Stimulated activated CD4-positive, alpha-beta T cell treated with anti-CD3 and anti-CD28 coated beads, Interleukin-1b, Interleukin-23, amount 100 ng/mL, for 48 hours (primary cell): ENCODE data around the gene TNRC18.
"Not testable (repeated sequence)": the region's sequence is repeated elsewhere in the genome, so short reads cannot be mapped to it uniquely, and the experiment has no call there.

Experiments used
- DNase-seq: peaks from one replicate; pipeline ENCODE4 v3.0.0-alpha.2; 2020

TNRC18 gene

GRCh38 chr7:5423306-5423975, at the start of gene TNRC18:
Gene TNRC18 (minus strand): TSS chr7:5423834. CDS start chr7:5421246, 2,588 bp downstream.
- DNase-seq: no peak

GRCh38 chr7:5472432-5473315, 49.0 kb upstream of the TNRC18 start:
- no peak for DNase-seq

GRCh38 chr7:5471623-5472022, 48.0 kb upstream of the TNRC18 start:
- not testable (repeated sequence) for DNase-seq

GRCh38 chr7:5470816-5471215, 47.2 kb upstream of the TNRC18 start:
- DNase-seq: no peak

- no peak for DNase-seq
Observed at GRCh38 chr7:5470167-5470532, 46.5 kb upstream of the TNRC18 start.

- no peak for DNase-seq
Observed at GRCh38 chr7:5469375-5470166, 45.9 kb upstream of the TNRC18 start.

- no peak for DNase-seq
Observed at GRCh38 chr7:5467645-5468044, 44.0 kb upstream of the TNRC18 start.

GRCh38 chr7:5466551-5466950, 42.9 kb upstream of the TNRC18 start:
- DNase-seq: no peak

- no peak for DNase-seq
Observed at GRCh38 chr7:5463031-5463430, 39.4 kb upstream of the TNRC18 start.

GRCh38 chr7:5462216-5462615, 38.6 kb upstream of the TNRC18 start:
- no peak for DNase-seq

- DNase-seq: no peak
Observed at GRCh38 chr7:5458921-5459480, 35.4 kb upstream of the TNRC18 start.

- no peak for DNase-seq
Observed at GRCh38 chr7:5457245-5457735, 33.7 kb upstream of the TNRC18 start.

- no peak for DNase-seq
Observed at GRCh38 chr7:5456409-5456808, 32.8 kb upstream of the TNRC18 start.

GRCh38 chr7:5455581-5456219, 32.1 kb upstream of the TNRC18 start:
- no peak for DNase-seq

- DNase-seq: no peak
Observed at GRCh38 chr7:5455175-5455574, 31.5 kb upstream of the TNRC18 start.

- DNase-seq: no peak
Observed at GRCh38 chr7:5454485-5454884, 30.9 kb upstream of the TNRC18 start.

- no peak for DNase-seq
Observed at GRCh38 chr7:5453566-5454075, 30.0 kb upstream of the TNRC18 start.

GRCh38 chr7:5452937-5453540, 29.4 kb upstream of the TNRC18 start:
- DNase-seq: no peak

- no peak for DNase-seq
Observed at GRCh38 chr7:5452470-5452899, 28.9 kb upstream of the TNRC18 start.

- no peak for DNase-seq
Observed at GRCh38 chr7:5451391-5451790, 27.8 kb upstream of the TNRC18 start.

GRCh38 chr7:5450549-5451327, 27.1 kb upstream of the TNRC18 start:
- no peak for DNase-seq
